Measurements from ENCODE around the gene CCDC117. TPM values are rescaled to one million over a fixed set of nuclear protein-coding genes. Genes with fewer than 3 reads are reported as not detected.
"Not testable (repeated sequence)": the region's sequence is repeated elsewhere in the genome, so short reads cannot be mapped to it uniquely, and the experiment has no call there.

The CCDC117 gene
- total RNA-seq, 2 experiments from 2014 or later: 25.5 to 26.2 TPM

GRCh38 chr22:28821452-28821851, 49.0 kb downstream of the CCDC117 start:
- Mint-ChIP-seq H3K27ac (no peak overlapping the region), H3K36me3 (ENCODE audit: low read depth) (peaks cover 7% of the 10 kb centered on the region), H3K9me3 (no peaks in the 10 kb centered on the region), H3K4me3 (no peak overlapping the region), H3K27me3 (no peaks in the 10 kb centered on the region), H3K4me1 (ENCODE audit: low read depth) (peaks cover 42% of the 10 kb centered on the region)
- no peak for TF ChIP-seq CTCF (IDR thresholded peaks at IDR 0.05)
- ATAC-seq (no peak), DNase-seq (no peak)
- CTCF ChIA-PET: interaction anchor here (5.2 kb wide), 1 partner anchor 8 kb away, joined by 33 read pairs; no protein-coding TSS in a partner anchor
- POLR2A ChIA-PET: no interaction called here
- intact Hi-C loops (cut with micrococcal nuclease): no loop called here

- H3K27ac Mint-ChIP-seq: peak overlapping the region; percentile 12
- peaks cover 7% of the 10 kb centered on the region for H3K36me3 Mint-ChIP-seq (ENCODE audit: low read depth)
- intact Hi-C loops (cut with micrococcal nuclease): no loop called here
- TF ChIP-seq CTCF (IDR thresholded peaks at IDR 0.05): no peak
- H3K27me3 Mint-ChIP-seq: no peaks in the 10 kb centered on the region
- ChIA-PET CTCF (interaction anchor here (0.9 kb wide), 1 partner anchor 12 kb away, joined by 3 read pairs; no protein-coding TSS in a partner anchor), POLR2A (interaction anchor here (0.6 to 1.0 kb wide), 3 partner anchors 11 to 24 kb away, joined by 3 to 5 read pairs (median 3); no protein-coding TSS in a partner anchor)
- no peak overlapping the region for H3K4me3 Mint-ChIP-seq
- H3K4me1 Mint-ChIP-seq (ENCODE audit: low read depth): peaks cover 37% of the 10 kb centered on the region
- peak; percentile 68 for ATAC-seq
- peak; percentile 35 for DNase-seq
- H3K9me3 Mint-ChIP-seq: no peaks in the 10 kb centered on the region
These were observed 50.5 kb downstream of the CCDC117 start for GRCh38 chr22:28822930-28823551.

- H3K36me3 Mint-ChIP-seq (ENCODE audit: low read depth); H3K4me3 Mint-ChIP-seq; H3K9me3 Mint-ChIP-seq; intact Hi-C loops (cut with micrococcal nuclease); H3K27me3 Mint-ChIP-seq; ATAC-seq; DNase-seq; H3K27ac Mint-ChIP-seq; CTCF ChIA-PET: not testable (repeated sequence)
- H3K4me1 Mint-ChIP-seq (ENCODE audit: low read depth): peaks cover 29% of the 10 kb centered on the region
- POLR2A ChIA-PET: interaction anchor here (0.7 kb wide), 1 partner anchor 128 kb away, joined by 3 read pairs; no protein-coding TSS in a partner anchor
These were observed 52.0 kb downstream of the CCDC117 start for GRCh38 chr22:28824455-28824854.

GRCh38 chr22:28826430-28826829, 53.9 kb downstream of the CCDC117 start:
- H3K36me3 Mint-ChIP-seq (ENCODE audit: low read depth); intact Hi-C loops (cut with micrococcal nuclease); DNase-seq; H3K9me3 Mint-ChIP-seq; H3K4me3 Mint-ChIP-seq; H3K27ac Mint-ChIP-seq; POLR2A ChIA-PET; H3K27me3 Mint-ChIP-seq; ATAC-seq: not testable (repeated sequence)
- H3K4me1 Mint-ChIP-seq (ENCODE audit: low read depth): peaks cover 29% of the 10 kb centered on the region
- CTCF ChIA-PET: interaction anchor here (4.7 kb wide), 1 partner anchor 35 kb away, joined by 32 read pairs; no protein-coding TSS in a partner anchor

GRCh38 chr22:28826921-28827320, 54.4 kb downstream of the CCDC117 start:
- no peak for TF ChIP-seq CTCF (IDR thresholded peaks at IDR 0.05)
- ChIA-PET POLR2A (no interaction called here), CTCF (interaction anchor here (1.3 to 4.7 kb wide), 4 partner anchors 14 to 214 kb away, joined by 3 to 38 read pairs (median 18); no protein-coding TSS in a partner anchor)
- intact Hi-C loops (cut with micrococcal nuclease): no loop called here
- H3K27ac Mint-ChIP-seq: no peak overlapping the region
- H3K27me3 Mint-ChIP-seq: no peaks in the 10 kb centered on the region
- H3K4me1 Mint-ChIP-seq (ENCODE audit: low read depth): peaks cover 24% of the 10 kb centered on the region
- no peak for ATAC-seq
- peaks cover 7% of the 10 kb centered on the region for H3K36me3 Mint-ChIP-seq (ENCODE audit: low read depth)
- no peaks in the 10 kb centered on the region for H3K9me3 Mint-ChIP-seq
- no peak for DNase-seq
- H3K4me3 Mint-ChIP-seq: no peak overlapping the region

Data from activated CD8-positive, alpha-beta T cell treated with anti-CD3 and anti-CD28 coated beads for 36 hours (primary cell).